ENCODE data around the gene CPHXL. TPM values are rescaled to one million over a fixed set of nuclear protein-coding genes. Genes with fewer than 3 reads are reported as not detected.

Gene CPHXL
- total RNA-seq, 2 donors from 2014 or later = not detected

DNA sequence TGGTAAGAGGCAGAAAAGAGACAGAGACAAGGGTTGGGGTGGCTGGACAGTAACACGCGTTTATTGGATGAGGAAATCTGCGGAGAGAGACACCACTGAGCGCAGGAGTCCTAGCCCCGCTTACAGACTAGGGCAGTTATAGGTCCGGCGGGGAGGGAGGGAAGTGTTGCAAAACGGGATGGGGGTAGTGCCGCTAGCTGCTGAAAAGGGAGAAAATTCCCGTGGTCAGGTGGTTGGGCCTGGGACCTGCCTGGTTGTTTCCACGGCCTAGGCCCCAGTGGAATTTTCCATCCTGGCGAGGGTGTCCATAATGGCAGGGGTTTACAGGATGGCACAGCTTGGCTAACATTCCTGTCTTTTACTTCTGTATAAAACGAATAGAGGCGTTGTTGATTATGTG is 44.0 kb downstream of the CPHXL start:
- H3K9me3 ChIP-seq (ENCODE audit: control insufficient read depth, low read length, poor library complexity, severe bottlenecking) = no peaks in the 10 kb centered on the region
- peaks cover 2% of the 10 kb centered on the region for H3K4me1 Mint-ChIP-seq
- H3K36me3 Mint-ChIP-seq (ENCODE audit: low read depth) = no peaks in the 10 kb centered on the region
- DNase-seq = no peak
- ATAC-seq = no peak
- no peak overlapping the region for H3K27ac Mint-ChIP-seq
- no peaks in the 10 kb centered on the region for H3K27me3 Mint-ChIP-seq
- peak overlapping the region; percentile 22 for H3K4me3 Mint-ChIP-seq

- DNase-seq (no peak), ATAC-seq (no peak)
- Mint-ChIP-seq H3K27ac (no peak overlapping the region), H3K27me3 (no peaks in the 10 kb centered on the region), H3K36me3 (ENCODE audit: low read depth) (no peaks in the 10 kb centered on the region), H3K4me1 (peaks cover 2% of the 10 kb centered on the region), H3K4me3 (no peak overlapping the region)
- H3K9me3 ChIP-seq (ENCODE audit: control insufficient read depth, low read length, poor library complexity, severe bottlenecking) = no peaks in the 10 kb centered on the region
Observed at GRCh38 chr16:75679366-75679765, 46.9 kb downstream of the CPHXL start.

GRCh38 chr16:75676909-75677308 is 49.4 kb downstream of the CPHXL start, which contains the start of gene CPHXL2:
TSS of gene CPHXL2 (minus strand) at chr16:75677009. CDS start at chr16:75676999, 10 bp downstream.
- H3K27ac Mint-ChIP-seq = no peak within 1 kb of the TSS

DNA sequence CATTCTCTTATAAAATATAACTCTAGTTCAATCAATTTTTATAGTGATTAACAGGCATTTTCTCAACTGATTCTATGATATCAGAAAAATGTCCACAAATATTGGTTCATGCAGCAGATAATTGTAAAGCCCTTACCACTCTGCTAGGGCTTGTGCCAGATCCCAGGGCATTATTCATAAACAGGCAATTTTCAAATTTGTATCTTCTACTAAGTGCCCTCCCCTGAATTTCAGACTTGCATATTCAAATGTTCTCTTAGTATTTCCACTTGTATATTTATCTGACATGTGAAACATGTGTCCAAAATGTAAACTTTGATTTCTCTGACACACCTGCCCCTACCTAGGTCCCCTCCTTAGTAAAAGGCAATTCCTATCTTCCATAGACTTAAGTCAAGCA is 58.8 kb downstream of the CPHXL start:
- Mint-ChIP-seq H3K27me3 (no peaks in the 10 kb centered on the region), H3K36me3 (ENCODE audit: low read depth) (no peaks in the 10 kb centered on the region), H3K4me3 (no peak overlapping the region), H3K4me1 (peaks cover 5% of the 10 kb centered on the region), H3K27ac (no peak overlapping the region)
- DNase-seq (no peak), ATAC-seq (no peak)
- H3K9me3 ChIP-seq (ENCODE audit: control insufficient read depth, low read length, poor library complexity, severe bottlenecking) = no peaks in the 10 kb centered on the region

More at GRCh38 chr16:75676909-75677308, 49.4 kb downstream of the CPHXL start, which contains the start of gene CPHXL2:
- no peaks in the 10 kb centered on the region for H3K9me3 ChIP-seq (ENCODE audit: control insufficient read depth, low read length, poor library complexity, severe bottlenecking)
- no peaks in the 10 kb centered on the region for H3K27me3 Mint-ChIP-seq
- H3K4me3 Mint-ChIP-seq = no peak within 1 kb of the TSS
- DNase-seq = no peak
- no peak for ATAC-seq
- H3K36me3 Mint-ChIP-seq (ENCODE audit: low read depth) = no peaks in the 10 kb centered on the region
- peaks cover 2% of the 10 kb centered on the region for H3K4me1 Mint-ChIP-seq

Other genes with a start within 250 kb of the CPHXL start
- gene CHST6, start 231.0 kb downstream of the CPHXL start, total RNA-seq = not detected
- under 1 TPM in 1 of 2 donors, not detected in 1; 0.16 TPM for gene CHST5, start 190.4 kb downstream of the CPHXL start, total RNA-seq
- gene TMEM231, start 170.2 kb downstream of the CPHXL start, total RNA-seq = 1 to 10 TPM; 5.3 to 7.5 TPM
- gene GABARAPL2, start 160.1 kb downstream of the CPHXL start, total RNA-seq = 10 to 100 TPM; 76.5 to 79.5 TPM
- gene ADAT1, start 103.2 kb downstream of the CPHXL start, total RNA-seq = 10 to 100 TPM; 57.9 to 64.1 TPM
- gene KARS1, start 78.8 kb downstream of the CPHXL start, total RNA-seq = 100 to 1,000 TPM; 160 to 161 TPM
- 100 to 1,000 TPM in 1 of 2 donors, 10 to 100 TPM in 1; 98.1 to 107 TPM for gene TERF2IP, start 78.7 kb downstream of the CPHXL start, total RNA-seq
- gene CPHXL2, start 49.5 kb downstream of the CPHXL start, total RNA-seq = not detected
- gene DUXB, start 25.0 kb downstream of the CPHXL start, total RNA-seq = not detected

All from T-helper 17 cell (primary cell).